IMR-90 (cell line): ENCODE measurements around the gene GSK3B. TPM values are rescaled to one million over a fixed set of nuclear protein-coding genes. Genes with fewer than 3 reads are reported as not detected.

ENCODE experiments used
- ATAC-seq: fragments of 200-7000 bp; cut with Tn5 transposase; 2 replicates; pipeline ENCODE4 v1.9.1; 2020; ENCODE audit warnings: low read depth, mild to moderate bottlenecking, moderate library complexity
- BruUV-seq: library from RNA; stranded (reverse); fragments of 400-500 nt; replicated peaks from 2 replicates; lab custom pipeline; 2021; lab: Mats Ljungman, UMichigan
- CTCF ChIA-PET: fragments of 300-600 bp; formaldehyde crosslinking; extraction: SDS; loops from one replicate; lab custom pipeline; 2021; ENCODE audit warnings: antibody characterized with exemption; lab: Yijun Ruan, JAX
- POLR2A ChIA-PET: fragments of 300-600 bp; sonication (Branson Sonifier 250); formaldehyde crosslinking; loops from one replicate; lab custom pipeline; 2022; ENCODE audit warnings: antibody characterized with exemption; ENCODE audit not compliant: unreplicated experiment; lab: Charles Lee
- DNase-seq: peaks from one replicate; pipeline ENCODE4 v3.0.0; 2013
- H2AFZ ChIP-seq: replicated peaks from 2 replicates; pipeline ENCODE3; 2013; ENCODE audit warnings: low read length, mild to moderate bottlenecking; ENCODE audit not compliant: poor library complexity
- H2AK5ac ChIP-seq: 2 replicates; pipeline ENCODE4 v1.6.1; 2013; ENCODE audit warnings: low read depth, low read length, inconsistent platforms
- H2AK9ac ChIP-seq: replicated peaks from 2 replicates; pipeline ENCODE3; 2013; ENCODE audit warnings: mild to moderate bottlenecking, low read depth, low read length, moderate library complexity; ENCODE audit not compliant: poor library complexity
- H2BK120ac ChIP-seq: 2 replicates; pipeline ENCODE4 v1.6.1; 2013; ENCODE audit warnings: low read depth, low read length, inconsistent platforms
- H2BK15ac ChIP-seq: 3 replicates; pipeline ENCODE4 v1.6.1; 2013; ENCODE audit warnings: low read depth, low read length, inconsistent platforms
- H2BK20ac ChIP-seq: 2 replicates; pipeline ENCODE4 v1.6.1; 2013; ENCODE audit warnings: low read depth, mild to moderate bottlenecking, inconsistent platforms, low read length, moderate library complexity
- H2BK5ac ChIP-seq: 2 replicates; pipeline ENCODE4 v1.6.1; 2013; ENCODE audit warnings: mild to moderate bottlenecking, low read depth, low read length, inconsistent platforms; ENCODE audit not compliant: poor library complexity, severe bottlenecking
- H3K14ac ChIP-seq: replicated peaks from 2 replicates; pipeline ENCODE4 v1.6.1; 2013; ENCODE audit warnings: low read depth, low read length, inconsistent platforms
- H3K18ac ChIP-seq: 2 replicates; pipeline ENCODE4 v1.6.1; 2013; ENCODE audit warnings: low read depth, low read length, control low read depth
- H3K23ac ChIP-seq: 2 replicates; pipeline ENCODE4 v1.6.1; 2013; ENCODE audit warnings: low read depth, low read length, inconsistent platforms
- H3K27ac ChIP-seq: 2 replicates; pipeline ENCODE4 v1.5.1; 2013; ENCODE audit warnings: mild to moderate bottlenecking, control low read depth, low read length; ENCODE audit not compliant: insufficient read depth
- H3K27me3 ChIP-seq: 2 replicates; pipeline ENCODE4 v1.6.1; 2013; ENCODE audit warnings: low read length; ENCODE audit not compliant: control insufficient read depth, insufficient read depth
- H3K36me3 ChIP-seq: 2 replicates; pipeline ENCODE4 v1.6.1; 2013; ENCODE audit warnings: low read length, mixed read lengths; ENCODE audit not compliant: control insufficient read depth, insufficient read depth
- H3K4ac ChIP-seq: 2 replicates; pipeline ENCODE4 v1.6.1; 2013; ENCODE audit warnings: low read depth, low read length, inconsistent platforms
- H3K4me1 ChIP-seq: 2 replicates; pipeline ENCODE4 v1.6.1; 2013; ENCODE audit warnings: low read length, mixed read lengths; ENCODE audit not compliant: control insufficient read depth, insufficient read depth
- H3K4me2 ChIP-seq: 2 replicates; pipeline ENCODE4 v1.6.1; 2013; ENCODE audit warnings: low read depth, mild to moderate bottlenecking, control low read depth, low read length, moderate library complexity
- H3K4me3 ChIP-seq: 2 replicates; pipeline ENCODE4 v1.5.1; 2013; ENCODE audit warnings: low read depth, mild to moderate bottlenecking, control low read depth, low read length, moderate library complexity; ENCODE audit not compliant: insufficient read depth
- H3K56ac ChIP-seq: 2 replicates; pipeline ENCODE4 v1.6.1; 2013; ENCODE audit warnings: low read length, inconsistent platforms; ENCODE audit not compliant: insufficient read depth; ENCODE audit errors: extremely low read depth
- H3K79me1 ChIP-seq, 2 experiments: 2 replicates each; pipeline ENCODE4 v1.6.1; 2013; ENCODE audit warnings: low read length in 2 of 2, inconsistent platforms in 1 of 2, low read depth in 1 of 2
- H3K9ac ChIP-seq: 2 replicates; pipeline ENCODE4 v1.6.1; 2013; ENCODE audit warnings: low read depth, low read length, control low read depth
- H3K9me1 ChIP-seq: 2 replicates; pipeline ENCODE4 v1.6.1; 2013; ENCODE audit warnings: low read length, inconsistent platforms; ENCODE audit not compliant: insufficient read depth
- H3K9me3 ChIP-seq: 2 replicates; pipeline ENCODE4 v1.6.1; 2013; ENCODE audit warnings: low read length; ENCODE audit not compliant: control insufficient read depth, insufficient read depth
- H4K20me1 ChIP-seq: 2 replicates; pipeline ENCODE4 v1.6.1; 2013; ENCODE audit warnings: low read length, inconsistent platforms; ENCODE audit not compliant: insufficient read depth
- H4K5ac ChIP-seq: 2 replicates; pipeline ENCODE4 v1.6.1; 2013; ENCODE audit warnings: mild to moderate bottlenecking, low read depth, low read length, control low read depth
- H4K8ac ChIP-seq, 2 experiments: 2 replicates each; pipeline ENCODE4 v1.6.1; 2013; ENCODE audit warnings: low read depth in 2 of 2, low read length in 2 of 2, control low read depth in 1 of 2, inconsistent platforms in 1 of 2
- H4K91ac ChIP-seq: 2 replicates; pipeline ENCODE4 v1.6.1; 2013; ENCODE audit warnings: low read depth, low read length, inconsistent platforms; ENCODE audit not compliant: insufficient read depth
- CTCF ChIP-seq: conservative IDR thresholded peaks from 2 replicates; pipeline ENCODE4 v1.5.1; 2012; ENCODE audit warnings: mild to moderate bottlenecking, low read depth, low read length, improper control_type of control experiment
- MXI1 ChIP-seq: IDR thresholded peaks from 2 replicates; pipeline ENCODE4 v1.6.1; 2012; ENCODE audit warnings: low read depth, mild to moderate bottlenecking, low read length, moderate library complexity, borderline replicate concordance
- POLR2A ChIP-seq: IDR thresholded peaks from 2 replicates; pipeline ENCODE4 v1.6.1; 2012; ENCODE audit warnings: mild to moderate bottlenecking, low read depth, low read length
- WGBS, 2 experiments: methylation state at CpG; one replicate each; pipeline versions ENCODE4 v1.1.5 to v1.1.7; 2013; ENCODE audit warnings: missing lambda C conversion rate in 2 of 2; ENCODE audit not compliant: insufficient read length in 1 of 2; ENCODE audit errors: extremely low coverage in 2 of 2; 5-methylcytosine and 5-hydroxymethylcytosine counted together
- dilution Hi-C: fragments of 300-500 bp; cut with HindIII; formaldehyde crosslinking; loops from one replicate; pipeline ENCODE4 v1.14.3; 2018; ENCODE audit warnings: low sequenced_read_pairs; ENCODE audit not compliant: unreplicated experiment
- in situ Hi-C: fragments of 300-500 bp; cut with MboI; formaldehyde crosslinking; loops from 3 replicates; pipeline ENCODE4 v1.14.3; 2019; ENCODE audit warnings: low sequenced_read_pairs, inconsistent platforms, mixed read lengths
- intact Hi-C: fragments of 100-400 bp; cut with micrococcal nuclease; formaldehyde crosslinking; loops from 2 replicates; pipeline ENCODE4 v1.10.0; 2022
- polyA plus RNA-seq, 3 experiments: library from polyadenylated mRNA; depleted of rRNA; stranded (reverse); fragments of >200 nt; gene quantifications; 2 replicates each; pipeline ENCODE4 v1.2.3, GENCODE V29; 2012; ENCODE audit warnings: low replicate concordance in 1 of 3
- total RNA-seq: library from RNA; depleted of rRNA; stranded (reverse); fragments of >200 nt; gene quantifications from 2 replicates; pipeline ENCODE4 v1.2.3, GENCODE V29; 2012

Gene GSK3B
- total and polyA plus RNA-seq, 2 of the 4 experiments (the other 2 are of a cell fraction), result 19.2 to 33.2 TPM

- no peak overlapping the region for H2BK15ac ChIP-seq
- H2AFZ ChIP-seq, result no peak overlapping the region
- no peak overlapping the region for H3K23ac ChIP-seq
- ChIA-PET POLR2A (no interaction called here), CTCF (interaction anchor here (0.7 kb wide), 1 partner anchor 64 kb away, joined by 3 read pairs; no protein-coding TSS in a partner anchor)
- dilution Hi-C loops, result no loop called here
- no peak overlapping the region for H3K9ac ChIP-seq
- H3K4ac ChIP-seq, result no peak overlapping the region
- WGBS, 2 experiments, result no CpG with 5 or more reads among the region's 6 CpGs
- BruUV-seq, result no TSS peak
- H3K14ac ChIP-seq, result no peak overlapping the region
- H2BK120ac ChIP-seq, result no peak overlapping the region
- in situ Hi-C loops, result no loop called here
- peaks cover 6% of the 10 kb centered on the region; the same call in 1 of the 2 replicates for H3K36me3 ChIP-seq
- H3K9me3 ChIP-seq, result no peaks in the 10 kb centered on the region
- no peak overlapping the region for H2BK20ac ChIP-seq
- H3K79me1 ChIP-seq, result peaks cover 9 to 27% of the 10 kb centered on the region in 2 experiments; a peak in 3 of 4 replicates
- no peak overlapping the region for H2AK5ac ChIP-seq
- H3K4me2 ChIP-seq, result no peak overlapping the region
- H3K56ac ChIP-seq, result no peak overlapping the region
- peaks cover 2% of the 10 kb centered on the region; the same call in 1 of the 2 replicates for H3K4me1 ChIP-seq
- ATAC-seq (no peak), DNase-seq (no peak)
- no peak overlapping the region for H3K18ac ChIP-seq
- intact Hi-C loops, result no loop called here
- H4K20me1 ChIP-seq, result peaks cover 14% of the 10 kb centered on the region
- no peak overlapping the region for H2BK5ac ChIP-seq
- no peak overlapping the region for H4K5ac ChIP-seq
- no peak overlapping the region for H4K91ac ChIP-seq
- H3K4me3 ChIP-seq, result no peak overlapping the region
- H3K27me3 ChIP-seq, result no peaks in the 10 kb centered on the region
- peaks cover 3% of the 10 kb centered on the region; the same call in 1 of the 2 replicates for H3K9me1 ChIP-seq
- no peak overlapping the region for H3K27ac ChIP-seq
- H2AK9ac ChIP-seq, result no peak overlapping the region
- no peak overlapping the region for H4K8ac ChIP-seq
- TF ChIP-seq CTCF, result 0 out of 2 replicates have a peak, but pooled peaks have one; percentile 15
- TF ChIP-seq POLR2A, result no peak
- TF ChIP-seq MXI1, result no peak
These were observed 175.0 kb downstream of the GSK3B start for GRCh38 chr3:119918992-119919933.
